Progenitor cell of endocrine pancreas (in vitro differentiated cells): Measurements from ENCODE around the gene SPATA6L. TPM values are rescaled to one million over a fixed set of nuclear protein-coding genes. Genes with fewer than 3 reads are reported as not detected.

Experiments used
- DNase-seq: peaks from one replicate; pipeline ENCODE4 v3.0.0; 2021; ENCODE audit warnings: low spot score; ENCODE audit not compliant: unreplicated experiment
- H3K27ac Mint-ChIP-seq: 2 replicates; pipeline ENCODE4 v1.8.0; 2021; ENCODE audit warnings: mild to moderate bottlenecking, moderate library complexity, mixed read lengths
- H3K27me3 Mint-ChIP-seq: 2 replicates; pipeline ENCODE4 v1.8.0; 2021; ENCODE audit warnings: mixed read lengths
- H3K36me3 Mint-ChIP-seq: 2 replicates; pipeline ENCODE4 v1.8.0; 2022; ENCODE audit warnings: mixed read lengths; ENCODE audit not compliant: insufficient read depth
- H3K4me1 Mint-ChIP-seq: 2 replicates; pipeline ENCODE4 v1.8.0; 2021; ENCODE audit warnings: low read depth, mixed read lengths
- H3K4me3 Mint-ChIP-seq: 2 replicates; pipeline ENCODE4 v1.8.0; 2021; ENCODE audit warnings: low read depth, mild to moderate bottlenecking, moderate library complexity, mixed read lengths
- H3K9me3 Mint-ChIP-seq: 2 replicates; pipeline ENCODE4 v1.8.0; 2021; ENCODE audit warnings: low read depth, mixed read lengths
- CTCF ChIP-seq: fragments of 200-600 bp; sonication (generic); IDR thresholded peaks from one replicate; pipeline ENCODE4 v1.5.0; 2021; ENCODE audit warnings: antibody characterized with exemption, mild to moderate bottlenecking; ENCODE audit not compliant: unreplicated experiment
- total RNA-seq: library from RNA; stranded (reverse); gene quantifications from 2 replicates; pipeline ENCODE4 v1.2.1, GENCODE V29; 2021

The SPATA6L gene
- total RNA-seq, 1 donor from 2014 or later: 7.1 TPM

GRCh38 chr9:4706021-4706420 is 39.7 kb upstream of the SPATA6L start:
- no peak overlapping the region for H3K4me3 Mint-ChIP-seq
- no peak for TF ChIP-seq CTCF
- H3K27ac Mint-ChIP-seq: peak overlapping the region; percentile 9
- H3K9me3 Mint-ChIP-seq: no peaks in the 10 kb centered on the region
- DNase-seq: no peak
- H3K36me3 Mint-ChIP-seq: peaks cover 28% of the 10 kb centered on the region
- H3K27me3 Mint-ChIP-seq: no peaks in the 10 kb centered on the region
- no peaks in the 10 kb centered on the region for H3K4me1 Mint-ChIP-seq

- Mint-ChIP-seq H3K27me3 (no peaks in the 10 kb centered on the region), H3K4me1 (peaks cover 6% of the 10 kb centered on the region), H3K36me3 (peaks cover 25% of the 10 kb centered on the region), H3K9me3 (no peaks in the 10 kb centered on the region), H3K27ac (no peak overlapping the region), H3K4me3 (no peak overlapping the region)
- no peak for DNase-seq
- TF ChIP-seq CTCF: no peak
Observed at GRCh38 chr9:4704129-4704528, 37.8 kb upstream of the SPATA6L start.

- no peaks in the 10 kb centered on the region for H3K9me3 Mint-ChIP-seq
- H3K4me1 Mint-ChIP-seq: peaks cover 8% of the 10 kb centered on the region
- H3K4me3 Mint-ChIP-seq: no peak overlapping the region
- H3K36me3 Mint-ChIP-seq: peaks cover 22% of the 10 kb centered on the region
- no peak overlapping the region for H3K27ac Mint-ChIP-seq
- H3K27me3 Mint-ChIP-seq: no peaks in the 10 kb centered on the region
- DNase-seq: no peak
- no peak for TF ChIP-seq CTCF
Observed at GRCh38 chr9:4701526-4701925, 35.2 kb upstream of the SPATA6L start.

- Mint-ChIP-seq H3K9me3 (no peaks in the 10 kb centered on the region), H3K27me3 (no peaks in the 10 kb centered on the region), H3K36me3 (peaks cover 24% of the 10 kb centered on the region), H3K4me1 (peaks cover 8% of the 10 kb centered on the region), H3K4me3 (no peak overlapping the region), H3K27ac (no peak overlapping the region)
- no peak for TF ChIP-seq CTCF
- no peak for DNase-seq
Observed at GRCh38 chr9:4700932-4701331, 34.7 kb upstream of the SPATA6L start.

GRCh38 chr9:4700091-4700490 is 33.8 kb upstream of the SPATA6L start:
- no peak for DNase-seq
- H3K36me3 Mint-ChIP-seq: peaks cover 24% of the 10 kb centered on the region
- no peaks in the 10 kb centered on the region for H3K9me3 Mint-ChIP-seq

More at GRCh38 chr9:4700091-4700490, 33.8 kb upstream of the SPATA6L start:
- Mint-ChIP-seq H3K4me3 (no peak overlapping the region), H3K27me3 (no peaks in the 10 kb centered on the region), H3K4me1 (peaks cover 8% of the 10 kb centered on the region), H3K27ac (peak overlapping the region; percentile 67)
- no peak for TF ChIP-seq CTCF
